Liver (tissue), 2 donors: ENCODE data around the gene EPB41L4A.

ENCODE experiments used
- FOXA1 ChIP-seq: IDR thresholded peaks from 2 replicates; pipeline ENCODE4 v1.6.1; 2016; ENCODE audit warnings: antibody characterized with exemption
- TAF1 ChIP-seq: conservative IDR thresholded peaks from 2 replicates; pipeline ENCODE4 v1.6.1; 2016; ENCODE audit warnings: antibody characterized with exemption, mild to moderate bottlenecking
- TF ChIP-seq, protein P1 (sequence below): IDR thresholded peaks from 2 replicates; pipeline ENCODE4 v1.6.1; 2016; ENCODE audit warnings: antibody characterized with exemption, mild to moderate bottlenecking
- TF ChIP-seq, protein P2 (sequence below): IDR thresholded peaks from 2 replicates; pipeline ENCODE4 v1.6.1; 2016; ENCODE audit warnings: antibody characterized with exemption
- donor health status: healthy.

DNA sequence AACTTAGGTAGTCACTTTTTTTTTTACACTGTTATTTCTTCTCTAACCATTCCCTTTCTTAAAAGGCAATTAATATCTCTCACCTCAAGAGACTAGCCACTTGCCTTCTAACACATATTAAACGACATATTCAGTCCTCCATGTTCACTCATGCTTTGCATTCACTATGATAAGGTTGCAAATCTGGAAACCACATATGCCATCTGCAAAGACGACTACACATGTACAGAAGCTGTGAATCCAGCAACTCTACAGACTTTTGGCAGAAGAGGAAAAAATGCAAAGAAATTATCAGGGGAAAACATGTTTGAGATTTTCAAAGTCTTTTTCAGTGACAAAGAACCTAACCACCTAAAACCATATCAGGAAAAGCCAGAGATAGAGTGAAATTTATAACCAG lies 112.1 kb downstream of the EPB41L4A start:
- TF ChIP-seq, protein P1, sequence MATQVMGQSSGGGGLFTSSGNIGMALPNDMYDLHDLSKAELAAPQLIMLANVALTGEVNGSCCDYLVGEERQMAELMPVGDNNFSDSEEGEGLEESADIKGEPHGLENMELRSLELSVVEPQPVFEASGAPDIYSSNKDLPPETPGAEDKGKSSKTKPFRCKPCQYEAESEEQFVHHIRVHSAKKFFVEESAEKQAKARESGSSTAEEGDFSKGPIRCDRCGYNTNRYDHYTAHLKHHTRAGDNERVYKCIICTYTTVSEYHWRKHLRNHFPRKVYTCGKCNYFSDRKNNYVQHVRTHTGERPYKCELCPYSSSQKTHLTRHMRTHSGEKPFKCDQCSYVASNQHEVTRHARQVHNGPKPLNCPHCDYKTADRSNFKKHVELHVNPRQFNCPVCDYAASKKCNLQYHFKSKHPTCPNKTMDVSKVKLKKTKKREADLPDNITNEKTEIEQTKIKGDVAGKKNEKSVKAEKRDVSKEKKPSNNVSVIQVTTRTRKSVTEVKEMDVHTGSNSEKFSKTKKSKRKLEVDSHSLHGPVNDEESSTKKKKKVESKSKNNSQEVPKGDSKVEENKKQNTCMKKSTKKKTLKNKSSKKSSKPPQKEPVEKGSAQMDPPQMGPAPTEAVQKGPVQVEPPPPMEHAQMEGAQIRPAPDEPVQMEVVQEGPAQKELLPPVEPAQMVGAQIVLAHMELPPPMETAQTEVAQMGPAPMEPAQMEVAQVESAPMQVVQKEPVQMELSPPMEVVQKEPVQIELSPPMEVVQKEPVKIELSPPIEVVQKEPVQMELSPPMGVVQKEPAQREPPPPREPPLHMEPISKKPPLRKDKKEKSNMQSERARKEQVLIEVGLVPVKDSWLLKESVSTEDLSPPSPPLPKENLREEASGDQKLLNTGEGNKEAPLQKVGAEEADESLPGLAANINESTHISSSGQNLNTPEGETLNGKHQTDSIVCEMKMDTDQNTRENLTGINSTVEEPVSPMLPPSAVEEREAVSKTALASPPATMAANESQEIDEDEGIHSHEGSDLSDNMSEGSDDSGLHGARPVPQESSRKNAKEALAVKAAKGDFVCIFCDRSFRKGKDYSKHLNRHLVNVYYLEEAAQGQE: no peak
- no peak for TF ChIP-seq TAF1
- TF ChIP-seq, protein P2, sequence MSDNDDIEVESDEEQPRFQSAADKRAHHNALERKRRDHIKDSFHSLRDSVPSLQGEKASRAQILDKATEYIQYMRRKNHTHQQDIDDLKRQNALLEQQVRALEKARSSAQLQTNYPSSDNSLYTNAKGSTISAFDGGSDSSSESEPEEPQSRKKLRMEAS: no peak
- no peak for TF ChIP-seq FOXA1
